Measurements from ENCODE around the gene PFKFB3. TPM values are rescaled to one million over a fixed set of nuclear protein-coding genes. Genes with fewer than 3 reads are reported as not detected.
A peak's percentile ranks its signal among the peaks of the same experiment; 100 is the strongest.
"Not testable (repeated sequence)": the region's sequence is repeated elsewhere in the genome, so short reads cannot be mapped to it uniquely, and the experiment has no call there.

Gene PFKFB3
- total RNA-seq, 1 donor from 2014 or later = 34.1 TPM

- DNase-seq = no peak
Observed at GRCh38 chr10:6236349-6237198, 33.8 kb downstream of the PFKFB3 start.

GRCh38 chr10:6237199-6237530 lies 34.4 kb downstream of the PFKFB3 start:
- no peak for DNase-seq

DNA sequence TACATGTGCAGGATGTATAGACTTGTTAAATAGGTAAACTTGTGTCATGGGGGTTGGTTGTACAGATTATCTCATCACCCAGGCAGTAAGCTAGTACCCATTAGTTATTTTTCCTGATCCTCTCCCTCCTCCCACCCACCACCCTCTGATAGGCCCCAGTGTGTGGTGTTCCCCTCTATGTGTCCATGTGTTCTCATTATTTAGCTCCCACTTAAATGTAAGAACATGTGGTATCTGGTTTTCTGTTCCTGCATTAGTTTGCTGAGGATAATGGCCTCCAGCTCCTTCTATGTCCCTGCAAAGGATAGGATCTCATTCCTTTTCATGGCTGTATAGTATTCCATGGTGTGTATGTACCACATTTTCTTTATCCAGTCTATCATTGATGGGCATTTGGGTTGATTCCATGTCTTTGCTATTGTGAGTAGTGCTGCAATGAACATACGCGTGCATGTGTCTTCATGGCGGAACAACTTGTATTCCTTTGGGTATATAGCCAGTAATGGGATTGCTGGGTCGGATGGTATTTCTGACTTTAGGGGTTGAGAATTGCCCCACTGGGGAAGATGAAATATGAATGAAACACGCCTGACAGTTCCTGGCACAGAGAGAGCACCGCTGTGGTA lies 36.0 kb downstream of the PFKFB3 start:
- DNase-seq = not testable (repeated sequence)

DNA sequence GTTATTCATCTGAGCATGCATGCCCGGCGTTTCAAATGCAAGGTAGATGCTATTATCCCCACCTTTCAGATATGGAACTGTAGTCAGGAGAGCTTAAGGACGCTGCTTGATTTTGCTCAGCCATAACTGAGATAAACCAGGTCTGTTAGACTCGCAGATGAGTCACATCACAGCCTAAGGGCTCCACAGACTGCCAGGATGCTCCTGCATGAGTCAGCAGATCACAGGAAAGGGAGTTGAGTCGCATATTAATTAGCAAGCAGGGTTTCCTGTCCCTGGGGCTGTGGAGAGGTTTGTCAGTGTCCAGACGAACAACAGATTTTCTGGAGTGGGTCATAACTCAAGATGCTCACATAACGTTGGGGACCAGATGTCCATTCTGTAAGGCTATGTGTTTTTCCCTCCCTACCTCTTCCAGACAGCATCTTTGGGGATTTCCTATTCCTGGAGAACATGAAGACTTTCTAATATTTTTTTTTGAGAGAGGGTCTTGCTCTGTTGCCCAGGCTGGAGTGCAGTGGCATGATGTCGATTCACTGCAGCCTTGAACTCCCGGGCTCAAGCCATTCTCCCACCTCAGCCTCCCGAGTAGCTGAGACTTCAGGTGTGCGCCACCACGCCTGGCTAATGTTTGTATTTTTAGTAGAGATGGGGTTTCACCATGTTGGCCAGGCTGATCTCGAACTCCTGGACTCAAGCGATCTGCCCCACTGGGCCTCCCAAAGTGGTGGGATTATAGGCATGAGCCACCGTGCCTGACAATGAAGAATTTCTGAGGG lies 36.7 kb downstream of the PFKFB3 start:
- DNase-seq = peak; percentile 9

- no peak for DNase-seq
Observed at GRCh38 chr10:6240254-6240653, 37.5 kb downstream of the PFKFB3 start.

- no peak for DNase-seq
Observed at GRCh38 chr10:6242089-6242488, 39.4 kb downstream of the PFKFB3 start.

GRCh38 chr10:6244510-6244909 lies 41.8 kb downstream of the PFKFB3 start:
- DNase-seq = no peak

GRCh38 chr10:6247041-6247712 lies 44.4 kb downstream of the PFKFB3 start:
- no peak for DNase-seq

DNA sequence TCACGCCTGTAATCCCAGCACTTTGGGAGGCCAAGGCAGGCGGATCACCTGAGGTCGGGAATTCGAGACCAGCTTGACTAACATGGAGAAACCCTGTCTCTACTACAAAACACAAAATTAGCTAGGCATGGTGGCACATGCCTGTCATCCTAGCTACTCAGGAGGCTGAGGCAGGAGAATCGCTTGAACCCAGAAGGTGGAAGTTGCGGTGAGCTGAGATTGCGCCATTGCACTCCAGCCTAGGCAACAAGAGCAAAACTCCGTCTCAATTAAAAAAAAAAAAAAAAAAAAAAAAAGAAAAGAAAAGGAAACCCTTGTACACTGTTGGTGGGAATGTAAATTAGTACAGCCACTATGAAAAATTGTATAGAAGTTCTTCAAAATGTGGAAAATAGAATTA lies 46.2 kb downstream of the PFKFB3 start:
- not testable (repeated sequence) for DNase-seq

DNA sequence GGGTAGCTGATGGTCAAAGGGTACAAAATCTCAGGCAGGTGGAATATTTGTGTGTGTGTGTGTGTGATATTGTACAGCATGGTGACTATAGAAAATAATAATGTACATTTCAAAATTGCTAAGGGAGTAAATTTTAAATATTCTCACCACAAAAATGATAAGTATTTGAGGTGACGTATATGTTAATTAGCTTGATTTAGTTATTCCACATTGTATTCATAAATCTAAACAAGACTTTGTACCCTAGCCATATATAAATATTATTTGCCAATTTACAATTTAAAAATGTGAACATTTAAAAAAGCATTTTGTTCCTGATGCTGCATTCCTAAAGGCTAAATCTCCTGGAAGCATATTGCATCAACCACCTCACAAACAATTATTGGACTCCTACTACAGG lies 47.0 kb downstream of the PFKFB3 start:
- DNase-seq = no peak

GRCh38 chr10:6250745-6251144 lies 48.0 kb downstream of the PFKFB3 start:
- DNase-seq = no peak

GRCh38 chr10:6254201-6254600 lies 51.5 kb downstream of the PFKFB3 start:
- DNase-seq = no peak

GRCh38 chr10:6255548-6256061 lies 52.9 kb downstream of the PFKFB3 start:
- no peak for DNase-seq

- DNase-seq = no peak
Observed at GRCh38 chr10:6256439-6256838, 53.7 kb downstream of the PFKFB3 start.

- no peak for DNase-seq
Observed at GRCh38 chr10:6259153-6259552, 56.4 kb downstream of the PFKFB3 start.

DNA sequence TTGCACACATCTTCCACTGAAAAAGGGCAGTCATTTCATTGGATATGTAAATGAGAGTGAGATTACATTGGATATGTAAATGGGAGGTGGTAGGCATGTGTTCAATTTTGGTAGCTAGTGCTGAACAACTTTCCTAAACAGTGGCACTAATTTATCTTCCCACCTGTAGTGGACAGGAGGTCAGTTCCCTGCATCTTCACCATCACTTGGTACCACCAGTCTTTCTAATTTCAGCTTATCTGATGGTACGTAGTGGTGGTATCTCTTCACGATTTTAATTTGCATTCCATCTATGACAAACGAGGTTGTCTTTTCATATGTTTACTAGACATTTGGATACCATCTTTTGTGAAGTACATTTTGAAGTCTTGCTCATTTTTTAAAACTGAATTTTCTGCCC lies 58.1 kb downstream of the PFKFB3 start:
- no peak for DNase-seq

GRCh38 chr10:6267941-6268340 lies 65.2 kb downstream of the PFKFB3 start:
- no peak for DNase-seq

- no peak for DNase-seq
Observed at GRCh38 chr10:6269432-6269831, 66.7 kb downstream of the PFKFB3 start.

GRCh38 chr10:6269953-6270867 lies 67.5 kb downstream of the PFKFB3 start:
- no peak for DNase-seq

DNA sequence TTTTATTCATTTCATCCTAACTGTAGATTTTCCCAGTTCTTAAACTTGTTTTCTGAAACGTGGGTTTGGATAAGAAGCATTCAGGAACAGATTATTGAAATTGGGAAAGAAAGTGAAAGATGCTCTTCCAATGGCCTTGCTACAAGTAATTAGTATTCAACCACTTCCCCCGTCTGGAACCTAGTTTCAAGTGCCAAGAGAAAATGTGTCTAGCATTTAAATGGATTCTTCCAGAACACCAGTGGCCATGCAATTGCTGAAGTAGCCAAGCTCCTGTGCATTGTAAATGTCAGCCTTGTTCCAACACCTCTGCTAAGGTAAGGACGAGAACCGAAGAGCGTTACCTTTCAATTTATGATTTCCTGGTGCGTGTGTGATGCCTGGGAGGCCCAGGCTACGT lies 68.2 kb downstream of the PFKFB3 start:
- no peak for DNase-seq

- no peak for DNase-seq
Observed at GRCh38 chr10:6271663-6272062, 68.9 kb downstream of the PFKFB3 start.
